SU-DHL-6 (cell line): ENCODE data around the gene BCAS3.

Experiments
- CTCF ChIP-seq: fragments of 200-600 bp; sonication (generic); IDR thresholded peaks from one replicate; pipeline ENCODE4 v1.5.1; 2017; ENCODE audit warnings: antibody characterized with exemption, mild to moderate bottlenecking, low read length, moderate library complexity; ENCODE audit not compliant: insufficient read depth, poor library complexity, severe bottlenecking
- EZH2phosphoT487 ChIP-seq: fragments of 200-600 bp; sonication (generic), shearing (Covaris generic); conservative IDR thresholded peaks from 2 replicates; pipeline ENCODE4 v1.6.1; 2018; ENCODE audit warnings: mild to moderate bottlenecking, antibody characterized with exemption, low read length, moderate library complexity, mixed read lengths

- TF ChIP-seq EZH2phosphoT487 (no peak), CTCF (no peak)
These were observed 660.5 kb downstream of the BCAS3 start for GRCh38 chr17:61338000-61338798.
